Activated gamma-delta T cell (primary cell): ENCODE results near the gene KCND2.

Source experiments
- DNase-seq: peaks from one replicate; lab custom pipeline; 2025; lab: John Stamatoyannopoulos, UW

Gene KCND2

GRCh38 chr7:120703585-120704240 is 430.7 kb downstream of the KCND2 start:
- no peak for DNase-seq

GRCh38 chr7:120709252-120709971 is 436.4 kb downstream of the KCND2 start:
- no peak for DNase-seq

GRCh38 chr7:120709972-120710320 is 437.0 kb downstream of the KCND2 start:
- DNase-seq = no peak

- DNase-seq = no peak
These were observed 442.0 kb downstream of the KCND2 start for GRCh38 chr7:120714945-120715344.

GRCh38 chr7:120716307-120716706 is 443.3 kb downstream of the KCND2 start:
- no peak for DNase-seq

- no peak for DNase-seq
These were observed 444.2 kb downstream of the KCND2 start for GRCh38 chr7:120717166-120717565.

GRCh38 chr7:120718361-120718760 is 445.4 kb downstream of the KCND2 start:
- no peak for DNase-seq

GRCh38 chr7:120720317-120720716 is 447.3 kb downstream of the KCND2 start:
- no peak for DNase-seq

- DNase-seq = no peak
These were observed 450.8 kb downstream of the KCND2 start for GRCh38 chr7:120723465-120724385.

- no peak for DNase-seq
These were observed 451.5 kb downstream of the KCND2 start for GRCh38 chr7:120724448-120724847.

- no peak for DNase-seq
These were observed 452.0 kb downstream of the KCND2 start for GRCh38 chr7:120724955-120725354.

GRCh38 chr7:120725376-120726039 is 452.5 kb downstream of the KCND2 start:
- no peak for DNase-seq

- DNase-seq = no peak
These were observed 456.3 kb downstream of the KCND2 start for GRCh38 chr7:120729245-120729644.

- no peak for DNase-seq
These were observed 458.3 kb downstream of the KCND2 start for GRCh38 chr7:120731271-120731670.

GRCh38 chr7:120732256-120732655 is 459.3 kb downstream of the KCND2 start:
- DNase-seq = no peak

GRCh38 chr7:120733143-120733542 is 460.2 kb downstream of the KCND2 start:
- DNase-seq = no peak

GRCh38 chr7:120733835-120734234 is 460.9 kb downstream of the KCND2 start:
- DNase-seq = no peak

- no peak for DNase-seq
These were observed 462.8 kb downstream of the KCND2 start for GRCh38 chr7:120735791-120736190.

- no peak for DNase-seq
These were observed 465.8 kb downstream of the KCND2 start for GRCh38 chr7:120738816-120739215.

GRCh38 chr7:120740348-120740747 is 467.4 kb downstream of the KCND2 start:
- no peak for DNase-seq

GRCh38 chr7:120741371-120742042 is 468.5 kb downstream of the KCND2 start:
- no peak for DNase-seq

- DNase-seq = no peak
These were observed 469.4 kb downstream of the KCND2 start for GRCh38 chr7:120742372-120742771.
